ENCODE results near the gene RPL31. TPM values are rescaled to one million over a fixed set of nuclear protein-coding genes. Genes with fewer than 3 reads are reported as not detected.

RPL31 gene
- total RNA-seq, 4 donors from 2014 or later = 715 to 2,331 (median 1,488) TPM

GRCh38 chr2:101017371-101017770 lies 15.3 kb downstream of the RPL31 start:
- Histone ChIP-seq H3K4me3 (no peak overlapping the region), H3K27me3 (no peaks in the 10 kb centered on the region), H3K36me3 (peaks cover 0 to 66% of the 10 kb centered on the region in 2 donors), H3K9me3 (no peaks in the 10 kb centered on the region), H3K27ac (no peak overlapping the region), H3K4me1 (peaks cover 0 to 7% (median 0%) of the 10 kb centered on the region in 3 donors)
- WGBS, 2 donors (ENCODE audit: low coverage in 1 of 2) = 80 to 92% methylated on average over 3 of the region's 3 CpGs
- no peak for ATAC-seq
- TF ChIP-seq POLR2AphosphoS5 (IDR thresholded peaks at IDR 0.05) = no peak
- no peak for TF ChIP-seq EP300 (IDR thresholded peaks at IDR 0.05)
- TF ChIP-seq POLR2A (IDR thresholded peaks at IDR 0.05) = no peak
- TF ChIP-seq CTCF (IDR thresholded peaks at IDR 0.05) = no peak

- WGBS, 2 donors (ENCODE audit: low coverage in 1 of 2) = 73 to 81% methylated on average over 2 to 6 of the region's 8 CpGs
- peaks cover 0 to 62% of the 10 kb centered on the region in 2 donors for H3K36me3 ChIP-seq
Measured at GRCh38 chr2:101018934-101019333, 16.8 kb downstream of the RPL31 start.

GRCh38 chr2:101022221-101022620 lies 20.1 kb downstream of the RPL31 start:
- 67 to 72% methylated on average over 2 of the region's 16 CpGs for WGBS, 2 donors (ENCODE audit: low coverage in 1 of 2)
- Histone ChIP-seq H3K9me3 (no peaks in the 10 kb centered on the region), H3K4me1 (no peaks in the 10 kb centered on the region), H3K27ac (no peak overlapping the region), H3K36me3 (peaks cover 0 to 79% of the 10 kb centered on the region in 2 donors), H3K4me3 (no peak overlapping the region), H3K27me3 (no peaks in the 10 kb centered on the region)
- TF ChIP-seq CTCF (IDR thresholded peaks at IDR 0.05) = no peak
- TF ChIP-seq POLR2AphosphoS5 (IDR thresholded peaks at IDR 0.05) = no peak
- no peak for TF ChIP-seq POLR2A (IDR thresholded peaks at IDR 0.05)
- TF ChIP-seq EP300 (IDR thresholded peaks at IDR 0.05) = no peak
- ATAC-seq = no peak

More at GRCh38 chr2:101018934-101019333, 16.8 kb downstream of the RPL31 start:
- H3K27me3 ChIP-seq = no peaks in the 10 kb centered on the region
- TF ChIP-seq EP300 (IDR thresholded peaks at IDR 0.05) (no peak), CTCF (IDR thresholded peaks at IDR 0.05) (no peak), POLR2A (IDR thresholded peaks at IDR 0.05) (no peak), POLR2AphosphoS5 (IDR thresholded peaks at IDR 0.05) (no peak)
- no peak overlapping the region for H3K4me3 ChIP-seq
- no peak for ATAC-seq
- H3K4me1 ChIP-seq = no peaks in the 10 kb centered on the region
- H3K27ac ChIP-seq = no peak overlapping the region
- H3K9me3 ChIP-seq = no peaks in the 10 kb centered on the region

GRCh38 chr2:101023327-101024107 lies 21.4 kb downstream of the RPL31 start:
- H3K27ac ChIP-seq = no peak overlapping the region
- H3K9me3 ChIP-seq = no peaks in the 10 kb centered on the region
- WGBS, 2 donors (ENCODE audit: low coverage in 1 of 2) = 96 to 100% methylated on average over 2 to 6 of the region's 6 CpGs
- TF ChIP-seq POLR2A (IDR thresholded peaks at IDR 0.05) (no peak), EP300 (IDR thresholded peaks at IDR 0.05) (no peak), POLR2AphosphoS5 (IDR thresholded peaks at IDR 0.05) (no peak), CTCF (IDR thresholded peaks at IDR 0.05) (no peak)
- H3K4me3 ChIP-seq = no peak overlapping the region
- ATAC-seq = no peak
- H3K36me3 ChIP-seq = peaks cover 0 to 81% of the 10 kb centered on the region in 2 donors
- H3K27me3 ChIP-seq = no peaks in the 10 kb centered on the region
- no peaks in the 10 kb centered on the region for H3K4me1 ChIP-seq

- no peak for ATAC-seq
Measured at GRCh38 chr2:101025561-101025960, 23.5 kb downstream of the RPL31 start.

More at GRCh38 chr2:101025561-101025960, 23.5 kb downstream of the RPL31 start:
- no peak overlapping the region for H3K4me3 ChIP-seq
- peaks cover 0 to 3% (median 0%) of the 10 kb centered on the region in 3 donors for H3K4me1 ChIP-seq
- no peak overlapping the region for H3K27ac ChIP-seq
- TF ChIP-seq CTCF (IDR thresholded peaks at IDR 0.05) (no peak), POLR2A (IDR thresholded peaks at IDR 0.05) (no peak), EP300 (IDR thresholded peaks at IDR 0.05) (no peak)
- 60 to 90% methylated on average over 5 to 6 of the region's 6 CpGs for WGBS, 2 donors (ENCODE audit: low coverage in 1 of 2)
- H3K27me3 ChIP-seq = no peaks in the 10 kb centered on the region
- no peaks in the 10 kb centered on the region for H3K9me3 ChIP-seq
- peaks cover 0 to 76% of the 10 kb centered on the region in 2 donors for H3K36me3 ChIP-seq

All from gastroesophageal sphincter (tissue), 4 donors.